OCI-LY3 (cell line): ENCODE results near the gene ADORA1.

Source experiments
- EZH2phosphoT487 ChIP-seq: fragments of 200-600 bp; shearing (Covaris generic); IDR thresholded peaks from 2 replicates; pipeline ENCODE4 v1.6.1; 2018; ENCODE audit warnings: antibody characterized with exemption, mixed run types, low read depth
- TF ChIP-seq, protein P1 (sequence below): fragments of 200-600, 300-600 bp; sonication (generic); IDR thresholded peaks from 2 replicates; pipeline ENCODE4 v1.5.1; 2014; ENCODE audit warnings: antibody characterized with exemption, low read length, low read depth

DNA sequence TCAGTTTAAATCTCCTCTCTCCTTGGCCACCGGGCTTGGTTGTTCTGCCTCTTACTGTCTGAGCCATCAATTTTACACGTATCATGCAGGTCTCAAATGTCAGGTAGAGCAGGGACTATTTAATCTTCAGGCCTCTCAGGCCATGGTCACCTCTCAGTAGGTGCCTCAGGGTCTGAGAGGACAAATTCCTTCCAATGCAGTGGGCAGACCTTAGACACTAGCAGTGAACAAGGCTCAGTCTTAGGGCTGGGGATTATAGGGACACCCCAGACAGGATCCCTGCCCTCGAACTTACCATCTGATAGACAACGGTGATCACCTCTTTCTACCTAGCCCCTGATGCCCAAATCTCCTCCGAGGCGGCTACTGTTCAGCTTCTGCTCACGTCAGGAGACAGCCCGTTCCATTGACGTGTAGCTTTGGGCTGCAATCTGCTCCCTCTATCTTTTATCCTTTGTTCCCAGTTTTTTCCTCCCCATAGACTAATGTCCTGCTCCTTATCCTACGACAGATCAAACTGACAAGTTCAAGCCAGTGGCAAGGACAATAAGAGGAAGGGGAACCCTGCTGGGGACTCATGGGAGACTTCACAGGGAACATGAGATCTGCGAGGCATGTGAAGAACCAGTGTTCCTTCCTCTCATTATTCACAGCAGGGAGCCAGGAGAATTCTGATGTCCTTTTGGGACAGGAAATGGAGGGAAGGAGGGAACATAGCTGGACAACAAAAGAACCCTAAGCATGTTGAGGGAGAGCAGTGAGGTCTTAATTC is 40.3 kb upstream of the ADORA1 start:
- TF ChIP-seq, protein P1, sequence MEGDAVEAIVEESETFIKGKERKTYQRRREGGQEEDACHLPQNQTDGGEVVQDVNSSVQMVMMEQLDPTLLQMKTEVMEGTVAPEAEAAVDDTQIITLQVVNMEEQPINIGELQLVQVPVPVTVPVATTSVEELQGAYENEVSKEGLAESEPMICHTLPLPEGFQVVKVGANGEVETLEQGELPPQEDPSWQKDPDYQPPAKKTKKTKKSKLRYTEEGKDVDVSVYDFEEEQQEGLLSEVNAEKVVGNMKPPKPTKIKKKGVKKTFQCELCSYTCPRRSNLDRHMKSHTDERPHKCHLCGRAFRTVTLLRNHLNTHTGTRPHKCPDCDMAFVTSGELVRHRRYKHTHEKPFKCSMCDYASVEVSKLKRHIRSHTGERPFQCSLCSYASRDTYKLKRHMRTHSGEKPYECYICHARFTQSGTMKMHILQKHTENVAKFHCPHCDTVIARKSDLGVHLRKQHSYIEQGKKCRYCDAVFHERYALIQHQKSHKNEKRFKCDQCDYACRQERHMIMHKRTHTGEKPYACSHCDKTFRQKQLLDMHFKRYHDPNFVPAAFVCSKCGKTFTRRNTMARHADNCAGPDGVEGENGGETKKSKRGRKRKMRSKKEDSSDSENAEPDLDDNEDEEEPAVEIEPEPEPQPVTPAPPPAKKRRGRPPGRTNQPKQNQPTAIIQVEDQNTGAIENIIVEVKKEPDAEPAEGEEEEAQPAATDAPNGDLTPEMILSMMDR, result no peak
- no peak for TF ChIP-seq EZH2phosphoT487
